ENCODE results near the gene GPR78.

GRCh38 chr4:8606966-8607365, 26.8 kb downstream of the GPR78 start:
- TF ChIP-seq CTCF (IDR thresholded peaks at IDR 0.05) (no peak), POLR2AphosphoS5 (IDR thresholded peaks at IDR 0.05) (no peak)

Measured in prostate gland (tissue), 2 donors.